Measurements from ENCODE around the gene PPL.
"Not testable (repeated sequence)": the region's sequence is repeated elsewhere in the genome, so short reads cannot be mapped to it uniquely, and the experiment has no call there.

The PPL gene

DNA sequence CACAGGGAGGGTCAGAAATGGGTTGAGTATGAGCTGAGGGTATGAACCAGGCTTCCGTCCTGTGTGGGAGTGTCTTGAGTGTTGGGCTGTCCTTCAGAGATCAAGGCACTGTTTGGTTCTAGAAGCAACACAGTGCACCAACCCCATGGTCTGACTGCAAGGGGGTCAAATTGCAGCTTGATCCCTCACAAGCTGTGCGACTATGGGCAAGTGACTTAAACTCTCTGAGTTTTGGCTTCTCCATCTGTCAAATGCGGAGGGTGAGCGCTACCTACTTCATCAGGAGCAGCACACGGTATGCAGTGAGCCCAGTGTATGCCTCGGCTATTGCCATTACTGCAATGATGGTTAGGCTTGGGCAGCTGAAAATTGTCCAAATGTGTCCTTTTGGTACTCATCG, 42.2 kb upstream of the PPL start:
- TF ChIP-seq, protein P1, sequence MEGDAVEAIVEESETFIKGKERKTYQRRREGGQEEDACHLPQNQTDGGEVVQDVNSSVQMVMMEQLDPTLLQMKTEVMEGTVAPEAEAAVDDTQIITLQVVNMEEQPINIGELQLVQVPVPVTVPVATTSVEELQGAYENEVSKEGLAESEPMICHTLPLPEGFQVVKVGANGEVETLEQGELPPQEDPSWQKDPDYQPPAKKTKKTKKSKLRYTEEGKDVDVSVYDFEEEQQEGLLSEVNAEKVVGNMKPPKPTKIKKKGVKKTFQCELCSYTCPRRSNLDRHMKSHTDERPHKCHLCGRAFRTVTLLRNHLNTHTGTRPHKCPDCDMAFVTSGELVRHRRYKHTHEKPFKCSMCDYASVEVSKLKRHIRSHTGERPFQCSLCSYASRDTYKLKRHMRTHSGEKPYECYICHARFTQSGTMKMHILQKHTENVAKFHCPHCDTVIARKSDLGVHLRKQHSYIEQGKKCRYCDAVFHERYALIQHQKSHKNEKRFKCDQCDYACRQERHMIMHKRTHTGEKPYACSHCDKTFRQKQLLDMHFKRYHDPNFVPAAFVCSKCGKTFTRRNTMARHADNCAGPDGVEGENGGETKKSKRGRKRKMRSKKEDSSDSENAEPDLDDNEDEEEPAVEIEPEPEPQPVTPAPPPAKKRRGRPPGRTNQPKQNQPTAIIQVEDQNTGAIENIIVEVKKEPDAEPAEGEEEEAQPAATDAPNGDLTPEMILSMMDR (IDR thresholded peaks at IDR 0.05; ENCODE audit: low read depth, low read length): no peak
- DNase-seq (ENCODE audit: extremely low read depth, low read depth): no peak

DNA sequence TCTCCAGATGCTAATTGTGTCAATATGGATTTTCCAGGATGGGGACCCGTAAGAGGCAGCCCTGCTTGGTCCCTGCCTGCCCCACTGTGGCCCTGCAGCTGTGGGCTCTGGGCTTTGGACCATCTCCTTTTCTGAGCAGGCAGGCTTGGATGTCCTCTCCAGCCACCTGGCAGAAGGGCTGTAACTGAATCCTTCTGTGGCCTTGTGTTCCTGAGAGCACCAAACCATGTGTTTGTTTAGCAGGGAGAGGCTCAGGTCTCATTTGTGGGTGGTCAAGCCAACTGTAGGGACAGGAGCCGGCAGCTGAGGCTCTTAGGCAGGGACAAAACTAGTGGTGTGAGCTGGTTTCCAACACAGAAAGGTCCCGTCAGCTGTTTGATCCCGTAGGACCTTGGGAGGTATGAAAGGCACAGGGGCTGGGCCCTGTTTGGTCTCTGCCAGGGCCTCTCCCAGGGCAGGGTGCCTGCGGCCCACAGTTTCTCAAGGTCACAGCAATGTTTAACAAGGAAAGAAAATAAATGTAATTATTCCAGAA, 39.7 kb upstream of the PPL start:
- DNase-seq (ENCODE audit: extremely low read depth, low read depth): no peak
- TF ChIP-seq, protein P1 (IDR thresholded peaks at IDR 0.05; ENCODE audit: low read depth, low read length): no peak

DNA sequence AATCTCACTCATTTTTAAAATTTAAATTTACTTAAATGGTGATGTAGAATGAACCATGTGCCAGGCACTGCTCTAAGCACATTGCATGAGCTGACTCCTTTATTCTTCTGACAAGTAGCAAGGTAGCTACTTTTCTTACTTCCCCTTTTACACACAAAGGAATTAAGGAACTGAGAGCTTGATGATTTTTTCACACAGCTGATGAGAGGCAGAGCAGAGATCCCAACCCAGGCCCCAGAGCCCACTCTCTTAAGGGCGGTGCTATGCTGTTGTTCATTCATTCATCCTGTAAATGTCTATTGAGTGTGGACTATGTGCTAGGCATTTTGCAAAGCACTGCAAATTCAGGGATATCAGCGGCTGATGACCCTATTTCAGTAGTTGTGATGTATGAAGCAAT, 39.1 kb upstream of the PPL start:
- TF ChIP-seq, protein P1 (IDR thresholded peaks at IDR 0.05; ENCODE audit: low read depth, low read length): no peak

DNA sequence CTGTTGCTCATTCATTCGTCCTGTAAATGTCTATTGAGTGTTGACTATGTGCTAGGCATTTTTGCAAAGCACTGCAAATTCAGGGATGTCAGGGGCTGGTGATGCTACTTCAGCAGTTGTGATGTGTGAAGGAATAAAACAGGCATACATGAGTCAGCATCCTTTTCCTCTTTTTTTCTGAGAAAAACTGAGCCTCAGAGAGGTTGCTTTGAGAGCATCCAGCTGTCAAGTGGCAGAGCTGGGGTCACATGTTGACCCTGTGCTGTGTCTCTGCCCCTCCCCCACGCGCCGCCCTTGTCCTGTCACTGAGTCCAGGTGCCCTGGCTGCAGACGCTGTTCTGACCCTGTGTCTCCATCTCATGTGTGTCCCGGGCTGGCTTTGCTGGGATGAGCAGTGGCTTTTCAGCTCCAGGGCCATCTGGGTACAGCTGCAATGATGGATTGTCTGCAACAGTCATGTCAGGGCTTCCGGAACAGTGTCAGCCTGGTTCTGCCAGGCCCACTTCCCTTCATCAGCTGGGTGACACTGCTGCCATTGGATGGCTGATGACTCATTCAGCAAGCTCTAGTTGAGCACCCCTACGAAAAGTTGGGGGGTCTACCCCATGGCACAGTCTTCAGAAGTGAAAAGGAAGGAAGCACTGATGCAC, 36.1 kb upstream of the PPL start:
- TF ChIP-seq, protein P1 (IDR thresholded peaks at IDR 0.05; ENCODE audit: low read depth, low read length): no peak
- DNase-seq (ENCODE audit: extremely low read depth, low read depth): no peak

More for the DNA sequence above, 39.1 kb upstream of the PPL start:
- no peak for DNase-seq (ENCODE audit: extremely low read depth, low read depth)

DNA sequence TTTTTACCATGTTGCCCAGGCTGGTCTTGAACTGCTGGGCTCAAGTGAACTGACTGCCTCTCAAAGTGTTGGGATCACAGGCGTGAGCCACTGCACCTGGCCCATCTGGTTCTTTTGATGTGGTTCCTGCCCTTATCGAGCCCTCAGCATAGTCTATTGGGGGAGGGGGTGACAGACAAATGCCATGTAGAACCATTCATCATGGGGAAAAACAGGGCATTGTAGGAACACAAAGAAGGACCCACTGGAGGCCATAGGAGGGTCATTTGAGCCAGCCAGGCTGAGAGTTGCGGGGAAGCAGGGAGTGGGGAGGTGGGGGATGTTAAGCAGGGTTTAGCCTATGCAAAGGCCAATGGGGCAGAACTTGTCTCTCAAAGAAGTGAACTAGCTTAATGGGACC, 33.1 kb upstream of the PPL start:
- TF ChIP-seq, protein P1 (IDR thresholded peaks at IDR 0.05; ENCODE audit: low read depth, low read length): no peak
- DNase-seq (ENCODE audit: extremely low read depth, low read depth): no peak

DNA sequence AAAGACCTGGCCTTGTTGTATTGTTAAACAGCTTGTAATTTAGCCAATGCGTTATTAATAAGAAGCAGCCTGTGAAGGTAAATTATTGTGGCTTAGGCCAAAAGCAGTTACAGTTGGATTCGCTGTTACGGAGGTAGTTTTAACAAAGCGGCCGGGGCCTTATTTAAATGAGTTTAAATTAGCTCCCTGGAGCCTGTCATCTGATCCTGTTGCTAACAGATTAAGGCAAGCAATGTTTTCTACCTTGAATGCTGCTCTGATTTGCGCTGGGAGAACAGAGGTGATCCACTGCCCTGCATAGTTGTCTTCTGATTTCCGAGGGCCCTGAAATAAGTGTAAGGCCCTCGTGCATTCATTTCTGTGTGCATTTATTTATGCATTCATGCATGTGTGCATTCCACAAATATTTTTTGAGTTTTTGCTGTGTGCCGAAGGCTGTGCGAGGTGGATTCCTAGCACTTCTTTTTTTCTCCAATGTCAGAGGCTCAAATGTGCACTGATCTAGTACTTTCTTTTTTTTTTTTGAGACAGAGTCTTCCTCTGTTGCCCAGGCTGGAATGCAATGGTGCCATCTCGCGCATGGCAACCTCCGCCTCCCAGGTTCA, 32.0 kb upstream of the PPL start:
- no peak for DNase-seq (ENCODE audit: extremely low read depth, low read depth)
- TF ChIP-seq, protein P1 (IDR thresholded peaks at IDR 0.05; ENCODE audit: low read depth, low read length): no peak

DNA sequence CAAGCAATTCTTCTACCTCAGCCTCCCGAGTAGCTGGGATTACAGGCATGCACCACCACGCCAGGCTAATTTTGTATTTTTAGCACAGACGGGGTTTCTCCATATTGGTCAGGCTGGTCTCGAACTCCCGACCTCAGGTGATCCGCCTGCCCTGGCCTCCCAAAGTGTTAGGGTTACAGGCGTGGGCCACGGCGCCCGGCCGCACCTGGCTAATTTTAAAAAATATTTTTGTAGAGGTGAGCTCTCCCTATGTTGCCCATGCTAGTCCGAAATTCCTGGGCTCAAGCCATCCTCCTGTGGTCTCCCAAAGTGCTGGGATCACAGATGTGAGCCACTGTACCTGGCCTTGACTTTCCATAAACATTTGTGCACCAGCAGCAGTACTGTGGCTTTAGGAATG, 31.3 kb upstream of the PPL start:
- not testable (repeated sequence) for DNase-seq (ENCODE audit: extremely low read depth, low read depth)

Measured in AG09319 (cell line).